HFFc6 (cell line): ENCODE measurements around the gene CNOT3. TPM values are rescaled to one million over a fixed set of nuclear protein-coding genes. Genes with fewer than 3 reads are reported as not detected.

Experiments
- DNase-seq: peaks from one replicate; pipeline ENCODE4 v3.0.0-alpha.2; 2018
- H3K27ac Mint-ChIP-seq: 2 replicates; pipeline ENCODE4 v1.8.0; 2020; ENCODE audit warnings: mild to moderate bottlenecking, mixed read lengths
- H3K27me3 Mint-ChIP-seq: 2 replicates; pipeline ENCODE4 v1.8.0; 2021; ENCODE audit warnings: mild to moderate bottlenecking, moderate library complexity, mixed read lengths; ENCODE audit not compliant: insufficient read depth
- H3K36me3 Mint-ChIP-seq: 2 replicates; pipeline ENCODE4 v1.8.0; 2021; ENCODE audit warnings: low read depth, mixed read lengths
- H3K4me1 Mint-ChIP-seq: 2 replicates; pipeline ENCODE4 v1.8.0; 2020; ENCODE audit warnings: low read depth, mixed read lengths
- H3K4me3 Mint-ChIP-seq: 2 replicates; pipeline ENCODE4 v1.8.0; 2020; ENCODE audit warnings: mild to moderate bottlenecking, moderate library complexity, mixed read lengths
- H3K9me3 Mint-ChIP-seq: 2 replicates; pipeline ENCODE4 v1.8.0; 2020; ENCODE audit warnings: mild to moderate bottlenecking, mixed read lengths
- CTCF ChIP-seq: fragments of 200-600 bp; sonication (generic); IDR thresholded peaks from 2 replicates; pipeline ENCODE4 v1.5.0; 2021; ENCODE audit warnings: antibody characterized with exemption, mild to moderate bottlenecking
- total RNA-seq, 6 experiments: library from RNA; stranded (reverse); fragmentation: NEBNext Ultra II Directional; extraction: Animal tissue kit (Norgen Biotek cat#: 25700); gene quantifications; 2 replicates in 1 of 6; 3 replicates in 5 of 6; pipeline ENCODE4 v1.2.3, GENCODE V29; 2021

CNOT3 gene
- total RNA-seq, 6 experiments from 2014 or later: 46.4 to 65.5 (median 59.6) TPM

- Mint-ChIP-seq H3K4me3 (no peak overlapping the region), H3K27ac (no peak overlapping the region), H3K9me3 (no peaks in the 10 kb centered on the region), H3K36me3 (peaks cover 25% of the 10 kb centered on the region), H3K4me1 (peaks cover 2% of the 10 kb centered on the region), H3K27me3 (peaks cover 4% of the 10 kb centered on the region)
- DNase-seq: no peak
- TF ChIP-seq CTCF: no peak
Measured at GRCh38 chr19:54148158-54148557, 10.6 kb downstream of the CNOT3 start.

GRCh38 chr19:54149021-54149812 lies 11.7 kb downstream of the CNOT3 start:
- no peak for TF ChIP-seq CTCF
- Mint-ChIP-seq H3K4me1 (peaks cover 12% of the 10 kb centered on the region), H3K9me3 (no peaks in the 10 kb centered on the region), H3K27ac (no peak overlapping the region), H3K36me3 (peaks cover 28% of the 10 kb centered on the region), H3K4me3 (no peak overlapping the region), H3K27me3 (peaks cover 4% of the 10 kb centered on the region)
- DNase-seq: no peak

GRCh38 chr19:54151362-54152035 lies 13.9 kb downstream of the CNOT3 start:
- peaks cover 25% of the 10 kb centered on the region for H3K36me3 Mint-ChIP-seq
- no peak for DNase-seq
- no peak overlapping the region for H3K4me3 Mint-ChIP-seq
- H3K9me3 Mint-ChIP-seq: no peaks in the 10 kb centered on the region
- peaks cover 8% of the 10 kb centered on the region for H3K27me3 Mint-ChIP-seq
- H3K4me1 Mint-ChIP-seq: peaks cover 20% of the 10 kb centered on the region
- no peak overlapping the region; the same call in 1 of the 2 replicates for H3K27ac Mint-ChIP-seq
- no peak for TF ChIP-seq CTCF

GRCh38 chr19:54152267-54152666 lies 14.7 kb downstream of the CNOT3 start:
- Mint-ChIP-seq H3K4me1 (peaks cover 25% of the 10 kb centered on the region), H3K27me3 (peaks cover 10% of the 10 kb centered on the region), H3K4me3 (no peak overlapping the region), H3K9me3 (no peaks in the 10 kb centered on the region), H3K27ac (no peak overlapping the region), H3K36me3 (peaks cover 31% of the 10 kb centered on the region)
- DNase-seq: no peak
- TF ChIP-seq CTCF: no peak

GRCh38 chr19:54152878-54153524 lies 15.4 kb downstream of the CNOT3 start:
- DNase-seq: no peak
- Mint-ChIP-seq H3K4me3 (no peak overlapping the region), H3K27me3 (peaks cover 10% of the 10 kb centered on the region), H3K27ac (peak overlapping the region; percentile 90), H3K9me3 (no peaks in the 10 kb centered on the region), H3K36me3 (peaks cover 32% of the 10 kb centered on the region), H3K4me1 (peaks cover 26% of the 10 kb centered on the region)
- TF ChIP-seq CTCF: no peak
